ENCODE data around the gene RO60.
A peak's percentile ranks its signal among the peaks of the same experiment; 100 is the strongest.

The RO60 gene

DNA sequence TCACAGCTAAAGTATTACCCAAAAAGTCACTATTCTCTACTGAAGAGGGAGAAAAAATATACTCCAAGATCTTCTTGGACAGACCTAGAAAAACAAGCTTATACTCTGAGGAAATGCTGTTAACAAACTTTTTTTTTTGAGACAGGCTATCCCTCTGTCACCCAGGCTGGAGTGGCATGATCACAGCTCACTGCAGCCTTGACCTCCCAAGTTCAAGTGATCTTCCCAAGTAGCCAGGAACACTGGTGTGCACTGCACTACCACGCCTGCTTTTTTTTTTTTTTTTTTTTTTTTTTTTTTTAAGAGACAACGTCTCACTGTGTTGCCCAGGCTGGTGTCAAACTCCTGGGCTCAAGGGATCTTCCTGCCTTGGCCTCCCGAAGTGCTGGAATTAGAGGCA lies 28.5 kb downstream of the RO60 start:
- TF ChIP-seq, protein P1, sequence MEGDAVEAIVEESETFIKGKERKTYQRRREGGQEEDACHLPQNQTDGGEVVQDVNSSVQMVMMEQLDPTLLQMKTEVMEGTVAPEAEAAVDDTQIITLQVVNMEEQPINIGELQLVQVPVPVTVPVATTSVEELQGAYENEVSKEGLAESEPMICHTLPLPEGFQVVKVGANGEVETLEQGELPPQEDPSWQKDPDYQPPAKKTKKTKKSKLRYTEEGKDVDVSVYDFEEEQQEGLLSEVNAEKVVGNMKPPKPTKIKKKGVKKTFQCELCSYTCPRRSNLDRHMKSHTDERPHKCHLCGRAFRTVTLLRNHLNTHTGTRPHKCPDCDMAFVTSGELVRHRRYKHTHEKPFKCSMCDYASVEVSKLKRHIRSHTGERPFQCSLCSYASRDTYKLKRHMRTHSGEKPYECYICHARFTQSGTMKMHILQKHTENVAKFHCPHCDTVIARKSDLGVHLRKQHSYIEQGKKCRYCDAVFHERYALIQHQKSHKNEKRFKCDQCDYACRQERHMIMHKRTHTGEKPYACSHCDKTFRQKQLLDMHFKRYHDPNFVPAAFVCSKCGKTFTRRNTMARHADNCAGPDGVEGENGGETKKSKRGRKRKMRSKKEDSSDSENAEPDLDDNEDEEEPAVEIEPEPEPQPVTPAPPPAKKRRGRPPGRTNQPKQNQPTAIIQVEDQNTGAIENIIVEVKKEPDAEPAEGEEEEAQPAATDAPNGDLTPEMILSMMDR (IDR thresholded peaks at IDR 0.05; ENCODE audit: insufficient read depth, low read depth, low read length, missing control alignments), result no peak
- no peak overlapping the region for H3K4me3 ChIP-seq (ENCODE audit: low read length)
- DNase-seq (ENCODE audit: low read depth), result no peak

DNA sequence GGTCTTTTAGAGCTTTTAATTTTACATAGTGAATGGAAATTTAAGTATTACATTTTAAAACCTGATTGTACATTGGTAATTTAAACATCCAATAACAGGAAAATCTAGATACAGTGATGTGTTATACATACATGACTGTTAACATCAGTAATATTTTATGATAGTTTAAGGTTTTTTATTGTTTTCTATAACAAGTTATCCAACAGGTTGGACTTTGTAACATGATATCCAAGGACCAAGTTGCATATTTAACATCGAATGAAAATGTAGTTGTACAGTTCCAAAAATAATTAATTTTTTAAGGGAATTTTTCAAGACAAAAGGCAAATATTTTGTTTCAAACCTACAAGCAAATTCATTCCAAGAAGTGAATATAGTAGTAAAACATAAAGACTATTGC lies 31.5 kb downstream of the RO60 start:
- H3K4me3 ChIP-seq (ENCODE audit: low read length), result no peak overlapping the region
- TF ChIP-seq, protein P1 (IDR thresholded peaks at IDR 0.05; ENCODE audit: insufficient read depth, low read depth, low read length, missing control alignments), result no peak
- no peak for DNase-seq (ENCODE audit: low read depth)

DNA sequence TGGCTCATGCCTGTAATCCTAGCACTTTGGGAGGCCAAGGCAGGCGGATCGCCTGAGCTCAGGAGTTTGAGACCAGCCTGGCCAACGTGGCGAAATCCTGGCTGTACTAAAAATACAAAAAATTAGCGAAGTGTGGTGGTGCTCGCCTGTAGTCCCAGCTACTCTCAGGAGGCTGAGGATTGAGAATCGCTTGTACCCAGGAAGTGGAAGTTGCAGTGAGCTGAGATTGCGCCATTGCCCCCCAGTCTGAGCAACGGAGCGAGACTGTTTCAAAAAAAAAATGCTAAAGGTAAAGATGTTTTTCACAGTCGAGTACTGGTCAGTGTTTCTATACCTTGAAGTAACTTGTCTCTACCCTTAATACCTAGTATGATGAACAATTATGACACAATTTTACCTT lies 34.7 kb downstream of the RO60 start:
- no peak overlapping the region for H3K4me3 ChIP-seq (ENCODE audit: low read length)
- no peak for DNase-seq (ENCODE audit: low read depth)
- TF ChIP-seq, protein P1 (IDR thresholded peaks at IDR 0.05; ENCODE audit: insufficient read depth, low read depth, low read length, missing control alignments), result no peak

DNA sequence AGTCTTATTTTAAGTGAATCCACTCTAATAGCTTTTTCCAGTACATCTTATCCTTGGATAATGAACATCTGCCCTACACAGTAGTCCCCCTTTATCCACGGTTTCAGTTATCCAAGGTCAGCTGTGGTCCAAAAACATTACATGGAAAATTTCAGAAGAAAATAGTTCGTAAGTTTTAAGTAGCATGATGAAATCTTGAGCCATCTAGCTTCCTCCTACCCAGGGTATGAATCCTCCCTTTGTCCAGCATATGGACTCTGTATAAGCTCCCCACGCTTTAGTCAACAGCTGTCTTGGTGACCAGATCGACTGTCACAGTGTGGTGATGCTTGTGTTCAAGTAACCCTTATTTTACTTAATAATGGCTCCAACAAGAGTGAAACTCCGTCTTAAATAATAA lies 43.2 kb downstream of the RO60 start:
- TF ChIP-seq, protein P1 (IDR thresholded peaks at IDR 0.05; ENCODE audit: insufficient read depth, low read depth, low read length, missing control alignments), result no peak
- no peak overlapping the region for H3K4me3 ChIP-seq (ENCODE audit: low read length)
- DNase-seq (ENCODE audit: low read depth), result no peak

DNA sequence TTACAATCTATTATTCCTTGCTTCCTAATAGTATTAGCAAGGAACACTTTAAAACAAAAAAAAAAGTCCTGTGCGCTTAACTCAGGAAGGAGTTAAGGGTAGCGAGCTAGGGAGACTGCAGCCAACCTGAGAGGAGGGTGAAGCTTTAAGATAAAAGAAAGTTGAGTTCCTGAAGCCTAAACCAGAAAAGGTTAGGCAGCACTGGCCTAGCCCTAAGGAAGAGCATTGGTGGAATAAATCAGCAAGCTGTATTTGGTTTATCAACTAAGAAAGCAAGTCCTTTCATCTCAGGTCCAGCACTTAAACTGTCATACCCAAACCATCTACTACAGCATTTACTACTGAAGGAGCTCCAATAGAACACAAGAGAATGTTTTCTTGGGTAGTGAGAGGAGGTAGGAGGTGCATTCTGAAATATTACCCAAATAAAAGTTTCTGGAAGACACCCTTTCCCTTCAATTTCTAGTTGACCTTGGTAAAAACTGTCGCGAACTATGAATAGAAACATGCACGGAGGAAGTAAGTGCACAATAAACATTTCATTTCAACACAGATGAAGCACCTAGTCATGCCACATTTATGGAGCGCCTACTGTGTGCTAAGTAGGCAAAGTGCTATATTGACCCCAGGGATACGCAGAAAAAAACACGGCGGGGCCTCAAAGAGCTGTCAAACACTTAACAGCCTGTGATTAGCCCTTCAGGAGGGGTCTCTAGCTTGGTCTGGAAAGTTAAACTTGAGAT lies 44.5 kb downstream of the RO60 start:
- peak overlapping the region; percentile 87 for H3K4me3 ChIP-seq (ENCODE audit: low read length)
- DNase-seq (ENCODE audit: low read depth), result peak; percentile 8
- TF ChIP-seq, protein P1 (IDR thresholded peaks at IDR 0.05; ENCODE audit: insufficient read depth, low read depth, low read length, missing control alignments), result no peak

DNA sequence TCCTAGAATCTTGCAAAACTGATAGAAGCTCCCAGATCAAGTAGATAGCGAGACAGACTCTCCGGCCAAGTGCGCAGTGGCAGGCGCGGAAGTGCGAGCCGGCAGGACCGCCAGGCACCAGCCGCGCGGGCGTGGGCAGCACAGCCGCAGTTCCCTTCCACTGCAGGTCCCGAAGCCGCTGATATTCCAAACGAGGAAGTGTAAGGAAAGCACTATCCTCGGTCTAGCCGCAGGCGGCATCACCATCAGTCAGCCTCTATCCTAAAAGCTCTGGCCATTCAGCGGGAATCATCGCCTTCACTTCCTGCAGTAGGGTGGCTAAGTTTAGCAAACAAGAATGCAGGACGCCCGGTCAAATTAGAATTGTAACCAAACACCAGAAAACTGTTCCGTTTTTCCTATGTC lies 45.1 kb downstream of the RO60 start:
- H3K4me3 ChIP-seq (ENCODE audit: low read length), result peak overlapping the region; percentile 87
- DNase-seq (ENCODE audit: low read depth), result peak; percentile 73
- TF ChIP-seq, protein P1 (IDR thresholded peaks at IDR 0.05; ENCODE audit: insufficient read depth, low read depth, low read length, missing control alignments), result no peak

Measured in epithelial cell of esophagus (primary cell).